Neural progenitor cell (in vitro differentiated cells): Measurements from ENCODE around the gene GPR65. TPM values are rescaled to one million over a fixed set of nuclear protein-coding genes. Genes with fewer than 3 reads are reported as not detected.

Source experiments
- DNase-seq: peaks from one replicate; pipeline ENCODE4 v3.0.0-alpha.2; 2016; ENCODE audit warnings: low spot score
- H2AFZ ChIP-seq: fragments of 200-600 bp; sonication (generic); replicated peaks from 2 replicates; pipeline ENCODE4 v1.6.1; 2016; ENCODE audit warnings: antibody characterized with exemption
- H3F3A ChIP-seq: fragments of 200-600 bp; sonication (generic); 2 replicates; pipeline ENCODE4 v1.6.1; 2016; ENCODE audit warnings: antibody characterized with exemption, low read depth
- H3K27ac ChIP-seq: fragments of 200-600 bp; sonication (generic); 2 replicates; pipeline ENCODE4 v1.5.1; 2016; ENCODE audit warnings: mild to moderate bottlenecking
- H3K27me3 ChIP-seq: fragments of 200-600 bp; sonication (generic); 2 replicates; pipeline ENCODE4 v1.6.1; 2016; ENCODE audit warnings: mild to moderate bottlenecking, moderate library complexity
- H3K36me3 ChIP-seq: fragments of 200-600 bp; sonication (generic); 2 replicates; pipeline ENCODE4 v1.5.1; 2016
- H3K4me1 ChIP-seq: fragments of 200-600 bp; sonication (generic); 2 replicates; pipeline ENCODE4 v1.6.1; 2016; ENCODE audit warnings: mixed run types
- H3K4me2 ChIP-seq: fragments of 200-600 bp; sonication (generic); 2 replicates; pipeline ENCODE4 v1.6.1; 2016
- H3K4me3 ChIP-seq: fragments of 200-600 bp; sonication (generic); 2 replicates; pipeline ENCODE4 v1.5.1; 2016
- H3K79me2 ChIP-seq: fragments of 200-600 bp; sonication (generic); 2 replicates; pipeline ENCODE4 v1.6.1; 2016; ENCODE audit warnings: low read depth
- H3K9ac ChIP-seq: fragments of 200-600 bp; sonication (generic); 2 replicates; pipeline ENCODE4 v1.6.1; 2016
- H3K9me3 ChIP-seq: fragments of 200-600 bp; sonication (generic); 2 replicates; pipeline ENCODE4 v1.5.1; 2016; ENCODE audit warnings: low read depth
- H4K20me1 ChIP-seq: fragments of 200-600 bp; sonication (generic); 2 replicates; pipeline ENCODE4 v1.6.1; 2016; ENCODE audit warnings: low read depth
- H3K27ac Mint-ChIP-seq: 3 replicates; pipeline ENCODE4 v1.8.0; 2021; ENCODE audit warnings: mixed read lengths
- H3K27me3 Mint-ChIP-seq: 2 replicates; pipeline ENCODE4 v1.8.0; 2022; ENCODE audit warnings: low read depth, mild to moderate bottlenecking, inconsistent platforms, moderate library complexity, mixed read lengths; ENCODE audit not compliant: insufficient read depth
- H3K36me3 Mint-ChIP-seq: 3 replicates; pipeline ENCODE4 v1.8.0; 2021; ENCODE audit warnings: mixed read lengths
- H3K4me1 Mint-ChIP-seq: 3 replicates; pipeline ENCODE4 v1.8.0; 2021; ENCODE audit warnings: mixed read lengths
- H3K4me3 Mint-ChIP-seq: 3 replicates; pipeline ENCODE4 v1.8.0; 2021; ENCODE audit warnings: mild to moderate bottlenecking, moderate library complexity, mixed read lengths
- H3K9me3 Mint-ChIP-seq: 3 replicates; pipeline ENCODE4 v1.8.0; 2020; ENCODE audit warnings: mixed read lengths
- EZH2 ChIP-seq: fragments of 200-600 bp; sonication (generic); IDR thresholded peaks from 2 replicates; pipeline ENCODE4 v1.6.1; 2017; ENCODE audit warnings: antibody characterized with exemption, mild to moderate bottlenecking, moderate library complexity
- EZH2phosphoT487 ChIP-seq: fragments of 200-600 bp; sonication (generic); IDR thresholded peaks from 2 replicates; pipeline ENCODE4 v1.6.1; 2017; ENCODE audit warnings: antibody characterized with exemption
- total RNA-seq: library from RNA; depleted of rRNA; stranded (reverse); fragments of >200 nt; gene quantifications from 2 replicates; pipeline ENCODE4 v1.2.3, GENCODE V29; 2015; ENCODE audit warnings: low replicate concordance
- TF ChIP-seq, protein P1 (sequence below): fragments of 200-600 bp; sonication (generic); IDR thresholded peaks from 2 replicates; pipeline ENCODE4 v1.5.1; 2017; ENCODE audit warnings: antibody characterized with exemption, mild to moderate bottlenecking

Gene GPR65
- total RNA-seq, 1 donor from 2014 or later = not detected

DNA sequence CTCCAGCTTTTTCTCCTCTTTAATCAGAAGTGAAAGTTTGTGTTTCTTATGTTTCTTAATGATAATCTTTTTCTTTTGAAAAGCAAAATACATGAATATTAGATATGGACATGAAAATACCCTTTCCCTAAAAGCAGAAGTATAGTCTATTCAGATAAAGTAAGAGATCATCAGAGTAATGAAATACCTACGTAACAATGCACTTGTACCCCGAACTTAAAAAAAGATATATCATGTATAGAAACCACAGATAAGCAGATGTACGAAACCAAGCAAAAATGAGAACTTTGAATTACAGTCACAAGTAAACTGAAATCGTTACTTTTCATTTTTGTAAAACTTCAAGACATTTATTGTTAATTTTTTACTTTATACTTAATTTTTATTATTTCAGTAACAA is 1.5 kb upstream of the GPR65 start:
- Mint-ChIP-seq H3K27ac (no peak overlapping the region), H3K9me3 (no peaks in the 10 kb centered on the region), H3K27me3 (no peaks in the 10 kb centered on the region), H3K4me1 (no peaks in the 10 kb centered on the region), H3K4me3 (no peak overlapping the region), H3K36me3 (no peaks in the 10 kb centered on the region)
- no peak overlapping the region for H3K4me2 ChIP-seq
- no peaks in the 10 kb centered on the region for H3K79me2 ChIP-seq
- H3K9me3 ChIP-seq = no peaks in the 10 kb centered on the region
- no peak overlapping the region for H3K4me3 ChIP-seq
- no peak overlapping the region for H2AFZ ChIP-seq
- TF ChIP-seq EZH2 (no peak), EZH2phosphoT487 (no peak)
- TF ChIP-seq, protein P1, sequence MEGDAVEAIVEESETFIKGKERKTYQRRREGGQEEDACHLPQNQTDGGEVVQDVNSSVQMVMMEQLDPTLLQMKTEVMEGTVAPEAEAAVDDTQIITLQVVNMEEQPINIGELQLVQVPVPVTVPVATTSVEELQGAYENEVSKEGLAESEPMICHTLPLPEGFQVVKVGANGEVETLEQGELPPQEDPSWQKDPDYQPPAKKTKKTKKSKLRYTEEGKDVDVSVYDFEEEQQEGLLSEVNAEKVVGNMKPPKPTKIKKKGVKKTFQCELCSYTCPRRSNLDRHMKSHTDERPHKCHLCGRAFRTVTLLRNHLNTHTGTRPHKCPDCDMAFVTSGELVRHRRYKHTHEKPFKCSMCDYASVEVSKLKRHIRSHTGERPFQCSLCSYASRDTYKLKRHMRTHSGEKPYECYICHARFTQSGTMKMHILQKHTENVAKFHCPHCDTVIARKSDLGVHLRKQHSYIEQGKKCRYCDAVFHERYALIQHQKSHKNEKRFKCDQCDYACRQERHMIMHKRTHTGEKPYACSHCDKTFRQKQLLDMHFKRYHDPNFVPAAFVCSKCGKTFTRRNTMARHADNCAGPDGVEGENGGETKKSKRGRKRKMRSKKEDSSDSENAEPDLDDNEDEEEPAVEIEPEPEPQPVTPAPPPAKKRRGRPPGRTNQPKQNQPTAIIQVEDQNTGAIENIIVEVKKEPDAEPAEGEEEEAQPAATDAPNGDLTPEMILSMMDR = no peak
- H3K4me1 ChIP-seq = no peaks in the 10 kb centered on the region
- H3F3A ChIP-seq = no peaks in the 10 kb centered on the region
- H3K9ac ChIP-seq = no peak overlapping the region
- H4K20me1 ChIP-seq = no peaks in the 10 kb centered on the region
- no peak for DNase-seq
- no peaks in the 10 kb centered on the region for H3K36me3 ChIP-seq
- no peak overlapping the region for H3K27ac ChIP-seq
- no peaks in the 10 kb centered on the region for H3K27me3 ChIP-seq

- Histone ChIP-seq H3K9me3 (no peaks in the 10 kb centered on the region), H3K4me1 (no peaks in the 10 kb centered on the region), H3K9ac (no peak overlapping the region), H3K27me3 (no peaks in the 10 kb centered on the region), H3K79me2 (no peaks in the 10 kb centered on the region), H3K27ac (no peak overlapping the region), H4K20me1 (no peaks in the 10 kb centered on the region), H2AFZ (no peak overlapping the region), H3K4me3 (no peak overlapping the region), H3K36me3 (no peaks in the 10 kb centered on the region), H3K4me2 (no peak overlapping the region), H3F3A (no peaks in the 10 kb centered on the region)
- H3K36me3 Mint-ChIP-seq = no peaks in the 10 kb centered on the region
- H3K9me3 Mint-ChIP-seq = no peaks in the 10 kb centered on the region
- H3K27ac Mint-ChIP-seq = no peak overlapping the region
- no peak overlapping the region for H3K4me3 Mint-ChIP-seq
- H3K27me3 Mint-ChIP-seq = no peaks in the 10 kb centered on the region
- no peak for DNase-seq
- no peaks in the 10 kb centered on the region for H3K4me1 Mint-ChIP-seq
- no peak for TF ChIP-seq EZH2phosphoT487
- no peak for TF ChIP-seq EZH2
- TF ChIP-seq, protein P1 = no peak
Observed at GRCh38 chr14:88004506-88005036, 364 bp upstream of the GPR65 start.

DNA sequence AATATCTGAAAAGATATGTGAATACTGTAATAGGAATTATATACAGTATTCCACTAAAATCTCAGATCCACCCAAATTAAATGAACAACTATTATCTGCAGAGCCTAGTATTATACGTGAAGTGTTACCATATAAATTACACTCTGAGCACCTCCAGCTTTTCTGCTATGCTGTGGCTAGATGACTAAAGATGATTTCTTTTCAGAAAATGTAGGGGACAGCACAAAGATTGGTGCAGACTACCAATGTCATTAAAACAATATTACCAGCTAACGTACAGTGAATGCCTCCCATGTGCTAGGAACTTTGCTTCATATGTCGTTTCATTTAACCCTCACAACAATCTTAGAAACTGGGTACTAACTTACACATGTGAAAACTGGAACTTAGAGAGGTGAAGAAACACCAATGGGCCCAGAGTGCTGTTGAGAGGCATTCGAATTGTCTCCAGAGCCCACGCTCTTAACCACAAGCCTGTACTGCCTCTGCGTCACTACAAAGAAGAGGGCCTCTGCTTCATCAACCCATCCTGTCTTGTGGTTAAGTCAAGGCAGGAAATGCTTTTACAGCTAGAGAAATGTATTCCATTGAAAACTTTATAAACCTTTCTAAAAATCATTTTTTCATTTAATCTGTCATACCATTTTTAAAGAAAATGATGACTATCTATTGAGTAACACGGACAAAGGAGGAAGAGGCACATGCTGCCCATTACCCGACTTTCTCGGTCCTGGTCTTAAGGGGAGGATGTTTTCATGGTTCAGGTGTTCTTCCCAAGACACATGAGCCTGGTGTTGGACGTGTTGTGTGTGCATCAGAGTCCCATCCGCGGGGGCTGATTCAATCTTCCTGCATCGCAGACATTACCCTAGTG is 1.3 kb downstream of the GPR65 start:
- H3K9me3 Mint-ChIP-seq = no peaks in the 10 kb centered on the region
- TF ChIP-seq EZH2 = no peak
- TF ChIP-seq, protein P1 = no peak
- no peak for TF ChIP-seq EZH2phosphoT487
- DNase-seq = no peak
- no peak overlapping the region for H3K4me3 ChIP-seq
- H3K27me3 Mint-ChIP-seq = no peaks in the 10 kb centered on the region
- no peaks in the 10 kb centered on the region for H3F3A ChIP-seq
- no peaks in the 10 kb centered on the region for H4K20me1 ChIP-seq
- no peak overlapping the region for H3K4me3 Mint-ChIP-seq
- no peaks in the 10 kb centered on the region for H3K27me3 ChIP-seq
- no peaks in the 10 kb centered on the region for H3K4me1 ChIP-seq
- H3K79me2 ChIP-seq = no peaks in the 10 kb centered on the region
- no peaks in the 10 kb centered on the region for H3K36me3 Mint-ChIP-seq
- no peaks in the 10 kb centered on the region for H3K4me1 Mint-ChIP-seq
- H3K9ac ChIP-seq = no peak overlapping the region
- no peak overlapping the region for H3K4me2 ChIP-seq
- H3K36me3 ChIP-seq = no peaks in the 10 kb centered on the region
- H3K9me3 ChIP-seq = no peaks in the 10 kb centered on the region
- no peak overlapping the region for H3K27ac ChIP-seq
- H2AFZ ChIP-seq = no peak overlapping the region
- no peak overlapping the region for H3K27ac Mint-ChIP-seq
